ENCODE measurements around the gene ZBTB38. TPM values are rescaled to one million over a fixed set of nuclear protein-coding genes. Genes with fewer than 3 reads are reported as not detected.

ZBTB38 gene
- total and polyA plus RNA-seq, 2 donors (not counting 3 experiments of a cell fraction or from before 2014, with no cell fraction given): 31.1 to 85.2 TPM

DNA sequence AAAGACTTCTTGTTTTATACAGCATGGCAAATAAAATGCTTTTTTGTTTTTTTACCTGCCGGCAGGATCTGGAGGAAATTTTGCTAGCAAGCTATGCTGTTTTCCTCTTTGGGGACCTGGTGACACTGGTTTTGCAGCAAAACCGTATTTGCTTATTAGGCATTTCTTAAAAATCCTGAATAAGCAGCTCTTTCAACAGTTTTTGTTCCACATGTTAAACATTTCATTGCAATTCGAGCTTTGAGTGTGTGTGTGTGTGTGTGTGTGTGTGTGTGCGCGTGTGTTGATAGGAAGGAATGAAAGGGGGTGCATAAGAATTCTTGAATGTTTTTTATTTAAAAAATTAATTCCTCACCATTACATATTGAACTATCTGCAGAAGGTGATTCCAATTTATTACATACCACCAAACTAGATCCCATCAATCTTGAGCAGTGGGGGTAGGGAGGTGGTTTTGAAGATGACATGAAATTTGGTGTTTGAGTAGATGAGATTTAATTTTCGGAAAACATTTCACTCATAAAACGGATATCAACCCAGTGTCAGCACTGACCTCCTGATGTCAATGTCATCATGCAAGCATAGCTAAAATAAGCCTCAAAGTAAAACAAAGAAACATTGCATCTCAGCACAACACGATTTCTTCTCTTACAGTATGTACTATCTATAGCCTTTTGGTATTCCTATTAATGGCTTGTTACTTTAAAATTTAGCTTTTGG, 17.3 kb downstream of the ZBTB38 start:
- intact Hi-C loops (cut with micrococcal nuclease): no loop called here
- Histone ChIP-seq H3K9ac (replicated peaks; ENCODE audit: extremely low read depth, insufficient read depth, low read length) (no peak overlapping the region), H3K27me3 (ENCODE audit: control insufficient read depth in 2 of 2, insufficient read depth in 2 of 2, low read length in 2 of 2) (no peaks in the 10 kb centered on the region), H3K79me2 (ENCODE audit: control insufficient read depth, insufficient read depth, low read length) (no peaks in the 10 kb centered on the region), H3K4me1 (ENCODE audit: control insufficient read depth, extremely low read depth, insufficient read depth, low read length) (peaks cover 13% of the 10 kb centered on the region), H2AFZ (ENCODE audit: low read depth, low read length) (no peak overlapping the region), H3K9me3 (replicated peaks; ENCODE audit: control insufficient read depth, insufficient read depth, low read length) (no peaks in the 10 kb centered on the region), H3K27ac (ENCODE audit: insufficient read depth, low read depth, low read length) (no peak overlapping the region), H3K4me2 (ENCODE audit: insufficient read depth, low read length) (no peak overlapping the region), H4K20me1 (replicated peaks; ENCODE audit: control insufficient read depth, extremely low read depth, insufficient read depth, low read length) (no peaks in the 10 kb centered on the region), H3K9me1 (replicated peaks; ENCODE audit: control insufficient read depth, extremely low read depth, insufficient read depth, low read length) (no peaks in the 10 kb centered on the region), H3K4me3 (replicated peaks in 1 of 3; ENCODE audit: insufficient read depth in 1 of 3, low read depth in 1 of 3, low read length in 3 of 3) (no peak overlapping the region), H3K36me3 (ENCODE audit: control insufficient read depth in 2 of 2, extremely low read depth in 1 of 2, insufficient read depth in 2 of 2, low read length in 2 of 2) (peaks cover 9 to 13% of the 10 kb centered on the region in 2 experiments)
- POLR2A ChIA-PET: no interaction called here
- peak; percentile 47 for FAIRE-seq
- TF ChIP-seq FOS (IDR thresholded peaks at IDR 0.05; ENCODE audit: borderline replicate concordance, insufficient read depth, low read length): no peak
- TF ChIP-seq JUN (IDR thresholded peaks at IDR 0.05; ENCODE audit: borderline replicate concordance, insufficient read depth, insufficient read length, low read depth): no peak
- no peak for TF ChIP-seq GATA2 (IDR thresholded peaks at IDR 0.05; ENCODE audit: insufficient read depth, insufficient read length, low read depth, low read length)
- TF ChIP-seq EZH2 (IDR thresholded peaks at IDR 0.05; ENCODE audit: borderline replicate concordance, low read depth, low read length, severe bottlenecking): no peak
- no peak for DNase-seq (ENCODE audit: low read depth, low spot score)
- CTCF ChIA-PET: interaction anchor here (0.7 to 2.2 kb wide), 14 partner anchors 11 to 80 kb away, joined by 3 to 11 read pairs (median 4); no protein-coding TSS in a partner anchor
- dilution Hi-C loops (cut with MboI; ENCODE audit: extremely low pct_ligation_motif_present, low sequenced_read_pairs): no loop called here
- BruUV-seq (replicated peaks): no TSS peak

DNA sequence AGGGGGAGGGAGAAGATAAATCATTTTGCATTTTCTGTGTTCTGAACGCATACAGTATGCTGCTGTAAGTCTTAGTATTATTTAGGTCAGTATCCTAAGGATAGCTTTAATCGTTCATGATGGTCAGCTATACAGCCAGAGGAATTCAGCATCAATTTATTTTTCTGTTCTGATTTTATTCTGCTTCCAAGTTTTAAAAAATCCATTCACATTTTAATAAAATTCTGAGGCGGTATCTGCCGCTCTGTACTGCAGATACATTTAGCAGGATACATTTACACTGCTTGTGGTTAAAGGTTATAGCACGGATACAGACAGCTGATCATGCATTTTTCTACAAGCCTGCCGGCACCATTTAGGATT, 17.8 kb downstream of the ZBTB38 start:
- DNase-seq (ENCODE audit: low read depth, low spot score) (no peak), FAIRE-seq (no peak)
- Histone ChIP-seq H3K36me3 (ENCODE audit: control insufficient read depth in 2 of 2, extremely low read depth in 1 of 2, insufficient read depth in 2 of 2, low read length in 2 of 2) (peaks cover 8 to 13% of the 10 kb centered on the region in 2 experiments), H3K4me2 (ENCODE audit: insufficient read depth, low read length) (no peak overlapping the region), H3K9me3 (replicated peaks; ENCODE audit: control insufficient read depth, insufficient read depth, low read length) (no peaks in the 10 kb centered on the region), H3K27me3 (ENCODE audit: control insufficient read depth in 2 of 2, insufficient read depth in 2 of 2, low read length in 2 of 2) (no peaks in the 10 kb centered on the region), H3K27ac (ENCODE audit: insufficient read depth, low read depth, low read length) (no peak overlapping the region), H3K4me1 (ENCODE audit: control insufficient read depth, extremely low read depth, insufficient read depth, low read length) (peaks cover 13% of the 10 kb centered on the region), H3K9me1 (replicated peaks; ENCODE audit: control insufficient read depth, extremely low read depth, insufficient read depth, low read length) (no peaks in the 10 kb centered on the region), H4K20me1 (replicated peaks; ENCODE audit: control insufficient read depth, extremely low read depth, insufficient read depth, low read length) (no peaks in the 10 kb centered on the region), H3K79me2 (ENCODE audit: control insufficient read depth, insufficient read depth, low read length) (no peaks in the 10 kb centered on the region), H3K9ac (replicated peaks; ENCODE audit: extremely low read depth, insufficient read depth, low read length) (no peak overlapping the region), H2AFZ (ENCODE audit: low read depth, low read length) (no peak overlapping the region), H3K4me3 (replicated peaks in 1 of 3; ENCODE audit: insufficient read depth in 1 of 3, low read depth in 1 of 3, low read length in 3 of 3) (no peak overlapping the region)
- TF ChIP-seq JUN (IDR thresholded peaks at IDR 0.05; ENCODE audit: borderline replicate concordance, insufficient read depth, insufficient read length, low read depth) (no peak), POLR2AphosphoS5 (IDR thresholded peaks at IDR 0.05; ENCODE audit: insufficient read depth, low read depth, low read length) (no peak), EZH2 (IDR thresholded peaks at IDR 0.05; ENCODE audit: borderline replicate concordance, low read depth, low read length, severe bottlenecking) (no peak), MYC (IDR thresholded peaks at IDR 0.05; ENCODE audit: low read depth, low read length) (no peak), FOS (IDR thresholded peaks at IDR 0.05; ENCODE audit: borderline replicate concordance, insufficient read depth, low read length) (no peak), GATA2 (IDR thresholded peaks at IDR 0.05; ENCODE audit: insufficient read depth, insufficient read length, low read depth, low read length) (no peak), POLR2A (IDR thresholded peaks at IDR 0.05; ENCODE audit: low read depth, low read length) (no peak)
- TF ChIP-seq, protein P1, sequence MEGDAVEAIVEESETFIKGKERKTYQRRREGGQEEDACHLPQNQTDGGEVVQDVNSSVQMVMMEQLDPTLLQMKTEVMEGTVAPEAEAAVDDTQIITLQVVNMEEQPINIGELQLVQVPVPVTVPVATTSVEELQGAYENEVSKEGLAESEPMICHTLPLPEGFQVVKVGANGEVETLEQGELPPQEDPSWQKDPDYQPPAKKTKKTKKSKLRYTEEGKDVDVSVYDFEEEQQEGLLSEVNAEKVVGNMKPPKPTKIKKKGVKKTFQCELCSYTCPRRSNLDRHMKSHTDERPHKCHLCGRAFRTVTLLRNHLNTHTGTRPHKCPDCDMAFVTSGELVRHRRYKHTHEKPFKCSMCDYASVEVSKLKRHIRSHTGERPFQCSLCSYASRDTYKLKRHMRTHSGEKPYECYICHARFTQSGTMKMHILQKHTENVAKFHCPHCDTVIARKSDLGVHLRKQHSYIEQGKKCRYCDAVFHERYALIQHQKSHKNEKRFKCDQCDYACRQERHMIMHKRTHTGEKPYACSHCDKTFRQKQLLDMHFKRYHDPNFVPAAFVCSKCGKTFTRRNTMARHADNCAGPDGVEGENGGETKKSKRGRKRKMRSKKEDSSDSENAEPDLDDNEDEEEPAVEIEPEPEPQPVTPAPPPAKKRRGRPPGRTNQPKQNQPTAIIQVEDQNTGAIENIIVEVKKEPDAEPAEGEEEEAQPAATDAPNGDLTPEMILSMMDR (IDR thresholded peaks at IDR 0.05; ENCODE audit: extremely low read depth in 1 of 2, insufficient read depth in 1 of 2, low read depth in 1 of 2, low read length in 2 of 2): no peak
- TF ChIP-seq, protein P2, sequence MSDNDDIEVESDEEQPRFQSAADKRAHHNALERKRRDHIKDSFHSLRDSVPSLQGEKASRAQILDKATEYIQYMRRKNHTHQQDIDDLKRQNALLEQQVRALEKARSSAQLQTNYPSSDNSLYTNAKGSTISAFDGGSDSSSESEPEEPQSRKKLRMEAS (IDR thresholded peaks at IDR 0.05; ENCODE audit: insufficient read depth, insufficient read length): no peak
- BruUV-seq (replicated peaks): no TSS peak
- CTCF ChIA-PET: interaction anchor here (1.1 to 2.2 kb wide), 4 partner anchors 19 to 74 kb away, joined by 4 to 9 read pairs (median 6); no protein-coding TSS in a partner anchor
- dilution Hi-C loops (cut with MboI; ENCODE audit: extremely low pct_ligation_motif_present, low sequenced_read_pairs): no loop called here
- intact Hi-C loops (cut with micrococcal nuclease): no loop called here
- POLR2A ChIA-PET: no interaction called here

All from endothelial cell of umbilical vein (primary cell).